WTC11 (cell line): ENCODE results near the gene UNC13C. TPM values are rescaled to one million over a fixed set of nuclear protein-coding genes. Genes with fewer than 3 reads are reported as not detected.

Experiments
- ATAC-seq: fragments of 200-7000 bp; cut with Tn5 transposase; 2 replicates; pipeline ENCODE4 v1.10.0; 2021; ENCODE audit warnings: mild to moderate bottlenecking, moderate library complexity
- CTCF ChIA-PET: fragments of 300-600 bp; sonication (Branson Sonifier 250); formaldehyde crosslinking; loops from one replicate; lab custom pipeline; 2021; ENCODE audit warnings: antibody characterized with exemption; lab: Charles Lee
- POLR2A ChIA-PET: fragments of 350-600 bp; sonication (Branson Sonifier 250); formaldehyde crosslinking; loops from one replicate; lab custom pipeline; 2021; ENCODE audit warnings: antibody characterized with exemption; lab: Charles Lee
- DNase-seq: peaks from one replicate; pipeline ENCODE4 v3.0.0; 2021; ENCODE audit warnings: low spot score
- H3K27ac Mint-ChIP-seq: 2 replicates; pipeline ENCODE4 v1.8.0; 2021; ENCODE audit warnings: mixed read lengths
- H3K27me3 Mint-ChIP-seq: 2 replicates; pipeline ENCODE4 v1.8.0; 2021; ENCODE audit warnings: low read depth, mild to moderate bottlenecking, moderate library complexity, mixed read lengths
- H3K36me3 Mint-ChIP-seq: 2 replicates; pipeline ENCODE4 v1.8.0; 2021; ENCODE audit warnings: mixed read lengths
- H3K4me1 Mint-ChIP-seq: 2 replicates; pipeline ENCODE4 v1.8.0; 2022; ENCODE audit warnings: mixed read lengths
- H3K4me3 Mint-ChIP-seq: 2 replicates; pipeline ENCODE4 v1.8.0; 2021; ENCODE audit warnings: mild to moderate bottlenecking, moderate library complexity, mixed read lengths
- H3K9me3 Mint-ChIP-seq: 2 replicates; pipeline ENCODE4 v1.8.0; 2021; ENCODE audit warnings: mixed read lengths
- ATF1 ChIP-seq: sonication (generic); formaldehyde crosslinking; IDR thresholded peaks from 2 replicates; pipeline ENCODE4 v1.8.1; 2023; ENCODE audit warnings: mild to moderate bottlenecking, moderate library complexity, missing genetic modification reagents
- CREB1 ChIP-seq: sonication (generic); formaldehyde crosslinking; IDR thresholded peaks from 2 replicates; pipeline ENCODE4 v1.8.0; 2023; ENCODE audit warnings: mild to moderate bottlenecking, missing genetic modification reagents
- ETV6 ChIP-seq: sonication (generic); formaldehyde crosslinking; IDR thresholded peaks from 2 replicates; pipeline ENCODE4 v1.8.1; 2022; ENCODE audit warnings: mild to moderate bottlenecking, missing genetic modification reagents
- HMGA2 ChIP-seq: fragments of 250-450 bp; sonication (Bioruptor Pico); IDR thresholded peaks from 2 replicates; pipeline ENCODE4 v1.4.0; 2021; ENCODE audit warnings: mild to moderate bottlenecking, moderate library complexity
- HMGXB4 ChIP-seq: sonication (generic); formaldehyde crosslinking; IDR thresholded peaks from 2 replicates; pipeline ENCODE4 v1.8.1; 2023; ENCODE audit warnings: mild to moderate bottlenecking, moderate library complexity, missing genetic modification reagents
- JAZF1 ChIP-seq: fragments of 250-450 bp; sonication (Bioruptor Pico); IDR thresholded peaks from 2 replicates; pipeline ENCODE4 v1.9.0; 2021; ENCODE audit warnings: moderate library complexity, mild to moderate bottlenecking, inconsistent platforms
- MYBL2 ChIP-seq: sonication (generic); formaldehyde crosslinking; IDR thresholded peaks from 2 replicates; pipeline ENCODE4 v1.8.1; 2023; ENCODE audit warnings: mild to moderate bottlenecking, moderate library complexity, missing genetic modification reagents
- NR1H2 ChIP-seq: sonication (generic); formaldehyde crosslinking; IDR thresholded peaks from 2 replicates; pipeline ENCODE4 v1.9.0; 2021; ENCODE audit warnings: mild to moderate bottlenecking, moderate library complexity, missing genetic modification reagents
- NR3C1 ChIP-seq: sonication (generic); formaldehyde crosslinking; conservative IDR thresholded peaks from 2 replicates; pipeline ENCODE4 v1.8.1; 2023; ENCODE audit warnings: low read depth, mild to moderate bottlenecking, missing genetic modification reagents
- PREB ChIP-seq: sonication (generic); formaldehyde crosslinking; IDR thresholded peaks from 2 replicates; pipeline ENCODE4 v1.8.1; 2022; ENCODE audit warnings: mild to moderate bottlenecking, missing genetic modification reagents, moderate library complexity, borderline replicate concordance
- RORB ChIP-seq: fragments of 250-450 bp; sonication (Bioruptor Pico); IDR thresholded peaks from 2 replicates; pipeline ENCODE4 v1.9.0; 2021; ENCODE audit warnings: mild to moderate bottlenecking
- SMAD3 ChIP-seq: sonication (generic); formaldehyde crosslinking; IDR thresholded peaks from 2 replicates; pipeline ENCODE4 v1.8.0; 2022; ENCODE audit warnings: missing genetic modification reagents, mild to moderate bottlenecking, borderline replicate concordance
- ZNF281 ChIP-seq: sonication (generic); formaldehyde crosslinking; IDR thresholded peaks from 2 replicates; pipeline ENCODE4 v1.8.0; 2023; ENCODE audit warnings: mild to moderate bottlenecking, missing genetic modification reagents
- ZNF416 ChIP-seq: fragments of 250-450 bp; sonication (Bioruptor Pico); IDR thresholded peaks from 2 replicates; pipeline ENCODE4 v1.9.0; 2021; ENCODE audit warnings: mild to moderate bottlenecking, inconsistent platforms
- ZNF512 ChIP-seq: sonication (generic); formaldehyde crosslinking; IDR thresholded peaks from 2 replicates; pipeline ENCODE4 v1.8.1; 2022; ENCODE audit warnings: missing genetic modification reagents, borderline replicate concordance
- ZSCAN18 ChIP-seq: fragments of 250-450 bp; sonication (Bioruptor Pico); IDR thresholded peaks from 2 replicates; pipeline ENCODE4 v2.1.2; 2022; ENCODE audit warnings: mild to moderate bottlenecking, moderate library complexity
- total RNA-seq: library from RNA; stranded (reverse); gene quantifications from 3 replicates; pipeline ENCODE4 v1.2.3, GENCODE V29; 2021

Gene UNC13C
- total RNA-seq, 1 experiment from 2014 or later, result 0.07 TPM

- ATAC-seq, result no peak
- Mint-ChIP-seq H3K27ac (no peak overlapping the region), H3K4me1 (no peaks in the 10 kb centered on the region), H3K36me3 (no peaks in the 10 kb centered on the region), H3K4me3 (no peak overlapping the region), H3K27me3 (no peaks in the 10 kb centered on the region)
- TF ChIP-seq ZNF416 (CRISPR knock-in tag) (no peak), NR1H2 (CRISPR knock-in tag) (no peak), ZNF281 (CRISPR knock-in tag) (no peak), CREB1 (CRISPR knock-in tag) (no peak), HMGA2 (CRISPR knock-in tag) (no peak), HMGXB4 (CRISPR knock-in tag) (no peak), RORB (CRISPR knock-in tag) (no peak), JAZF1 (CRISPR knock-in tag) (no peak)
- TF ChIP-seq, all 79 proteins: peak for 0
- ChIA-PET POLR2A (interaction anchor here (1.1 kb wide), 1 partner anchor 9 kb away, joined by 3 read pairs; no protein-coding TSS in a partner anchor), CTCF (no interaction called here)
- DNase-seq, result no peak
- peaks cover 9% of the 10 kb centered on the region for H3K9me3 Mint-ChIP-seq
Measured at GRCh38 chr15:54187325-54187724, 209.1 kb downstream of the UNC13C start.

GRCh38 chr15:54197995-54198394, 219.8 kb downstream of the UNC13C start:
- DNase-seq, result peak; percentile 14
- Mint-ChIP-seq H3K27ac (no peak overlapping the region), H3K9me3 (peaks cover 31% of the 10 kb centered on the region), H3K4me3 (no peak overlapping the region), H3K27me3 (no peaks in the 10 kb centered on the region), H3K36me3 (no peaks in the 10 kb centered on the region), H3K4me1 (peaks cover 6% of the 10 kb centered on the region)
- ChIA-PET CTCF (no interaction called here), POLR2A (no interaction called here)
- peak; percentile 95 for ATAC-seq
- no peak for TF ChIP-seq MYBL2 (CRISPR knock-in tag)
- TF ChIP-seq NR3C1 (CRISPR knock-in tag), result no peak
- TF ChIP-seq ETV6, result no peak

GRCh38 chr15:54206586-54207321, 228.5 kb downstream of the UNC13C start:
- ATAC-seq (no peak), DNase-seq (no peak)
- POLR2A ChIA-PET, result no interaction called here
- no peak overlapping the region for H3K4me3 Mint-ChIP-seq
- peaks cover 10% of the 10 kb centered on the region for H3K9me3 Mint-ChIP-seq
- H3K36me3 Mint-ChIP-seq, result no peaks in the 10 kb centered on the region
- no peaks in the 10 kb centered on the region for H3K4me1 Mint-ChIP-seq
- TF ChIP-seq PREB (CRISPR knock-in tag) (no peak), ATF1 (CRISPR knock-in tag) (no peak), ZSCAN18 (no peak), JAZF1 (CRISPR knock-in tag) (no peak), ZNF512 (CRISPR knock-in tag) (no peak), SMAD3 (no peak)
- TF ChIP-seq, all 79 proteins: peak for 0
- CTCF ChIA-PET, result no interaction called here
- H3K27ac Mint-ChIP-seq, result no peak overlapping the region
- no peaks in the 10 kb centered on the region for H3K27me3 Mint-ChIP-seq
